ENCODE data around the gene COL1A1.

The COL1A1 gene

GRCh38 chr17:50213026-50214022 is 11.9 kb upstream of the COL1A1 start:
- DNase-seq (ENCODE audit: low read depth) = peak; percentile 48

DNA sequence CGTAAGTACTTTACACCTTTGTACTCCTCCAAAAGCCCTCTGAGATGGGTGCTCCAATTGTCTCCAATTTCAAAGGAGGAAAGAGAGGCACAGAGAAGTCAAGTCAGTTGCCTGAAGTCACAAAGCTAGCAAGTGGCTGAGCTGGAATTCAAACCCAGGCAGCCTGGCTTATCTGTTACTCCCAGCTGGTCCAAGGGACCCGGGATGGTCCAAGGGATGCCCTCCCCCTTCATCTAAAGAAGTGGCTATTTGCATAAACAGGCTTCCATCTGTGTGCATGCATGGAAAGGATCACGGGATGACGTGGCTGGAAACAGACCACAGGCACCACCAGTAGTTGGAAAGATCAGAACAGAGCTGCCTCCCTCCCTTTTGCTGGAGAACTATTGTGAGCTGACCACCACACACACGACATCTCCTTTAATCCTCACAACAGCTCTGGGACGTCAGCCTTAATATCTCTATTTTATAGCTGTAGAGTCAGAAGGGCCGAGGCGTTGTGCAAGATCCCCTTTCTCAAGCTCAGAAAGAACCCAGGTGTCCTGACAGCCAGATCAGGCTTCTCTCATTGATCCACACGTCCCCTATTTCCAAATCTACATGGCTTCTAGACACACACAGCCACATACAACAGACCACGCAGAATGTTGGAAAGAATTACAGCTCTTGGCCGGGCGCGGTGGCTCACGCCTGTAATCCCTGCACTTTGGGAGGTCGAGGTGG is 10.9 kb upstream of the COL1A1 start:
- DNase-seq (ENCODE audit: low read depth) = peak; percentile 17

DNA sequence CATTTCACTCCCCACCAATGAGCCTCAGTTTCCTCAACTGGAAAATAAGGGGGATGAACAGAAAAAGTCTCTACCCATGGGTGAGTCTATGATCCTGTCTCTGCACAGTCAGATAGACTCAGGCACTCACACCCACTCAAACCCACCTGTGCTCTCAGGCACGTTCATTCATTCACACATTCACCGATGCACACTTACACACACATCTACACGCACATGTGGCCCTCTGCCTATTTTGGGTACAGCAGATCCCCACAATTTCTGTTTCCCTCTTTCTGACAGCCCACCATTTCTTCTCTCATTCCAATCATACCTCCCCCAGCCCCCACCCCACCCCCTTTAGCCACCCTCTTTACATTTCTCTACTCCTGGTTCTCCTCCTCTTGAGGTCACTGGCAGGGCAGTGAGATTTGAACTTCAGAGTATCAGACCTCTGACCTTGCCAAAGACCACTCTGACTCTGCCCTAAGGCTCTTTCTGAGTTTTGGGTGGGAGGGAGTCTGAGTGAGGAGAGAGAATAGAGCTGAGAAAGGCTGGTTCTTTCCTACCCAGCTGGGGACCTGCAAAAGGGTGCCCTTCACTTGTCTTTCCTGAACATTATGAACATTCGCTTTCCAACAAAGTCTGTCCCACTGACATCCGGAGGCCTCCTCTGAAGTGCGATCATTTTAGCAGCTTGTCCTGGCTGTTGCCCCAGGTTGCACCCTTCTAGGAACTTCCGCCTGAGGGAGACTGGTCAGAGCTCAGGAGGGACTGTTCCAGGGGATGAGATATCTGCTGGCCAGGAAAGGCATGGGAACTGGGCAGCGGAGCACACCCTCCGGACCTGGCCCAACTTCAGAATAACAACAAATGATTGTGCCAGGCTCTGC is 10.1 kb upstream of the COL1A1 start:
- peak; percentile 45 for DNase-seq (ENCODE audit: low read depth)

DNA sequence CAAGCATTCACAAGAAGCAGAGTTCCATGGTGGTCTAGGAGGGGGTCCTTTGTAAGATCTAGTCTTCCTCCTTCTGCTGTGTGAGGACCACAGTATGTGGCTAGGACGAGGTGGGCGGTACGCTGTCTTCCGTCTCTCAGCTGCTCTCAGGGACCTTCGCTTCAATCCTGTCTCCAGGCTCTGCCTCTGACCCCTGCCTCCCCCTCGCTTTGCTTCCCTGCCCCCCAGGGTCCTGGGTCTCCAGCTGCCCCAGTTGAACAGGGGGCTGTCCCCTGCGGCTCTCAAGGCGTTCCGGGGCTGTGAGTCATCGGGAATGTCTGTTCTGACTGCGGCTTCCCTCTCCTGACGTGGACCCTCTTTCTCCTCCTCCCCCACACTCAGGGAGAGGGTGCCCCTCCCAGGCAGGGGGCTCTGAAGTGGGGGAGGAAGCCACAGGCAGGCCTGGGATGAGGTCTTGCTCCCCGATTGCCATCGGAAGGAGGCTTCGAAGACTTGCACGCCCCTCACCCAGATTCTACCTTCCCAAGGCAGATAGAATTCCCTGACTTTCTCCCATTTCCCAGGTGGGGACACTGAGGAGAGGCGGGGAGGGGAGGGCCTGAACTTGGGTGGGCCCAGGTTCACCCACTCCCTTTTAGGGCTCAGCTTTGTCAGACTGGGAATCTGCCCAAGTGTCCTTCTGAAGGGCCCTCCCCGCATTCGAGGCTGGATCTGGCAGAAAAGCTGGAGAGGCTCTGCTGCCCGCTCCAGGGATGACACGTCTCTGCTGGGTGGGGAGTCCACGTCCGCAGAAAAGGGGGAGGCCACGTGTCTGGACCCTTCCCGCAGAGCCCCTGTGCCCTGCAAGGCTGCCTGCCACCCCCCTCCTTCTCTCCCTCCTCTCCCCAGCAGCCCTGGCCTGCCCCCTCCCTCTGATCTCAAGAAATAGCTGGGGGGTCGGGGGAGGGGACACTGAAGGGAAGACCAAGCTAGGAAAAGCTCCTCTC is 9.1 kb upstream of the COL1A1 start:
- peak; percentile 98 for DNase-seq (ENCODE audit: low read depth)

DNA sequence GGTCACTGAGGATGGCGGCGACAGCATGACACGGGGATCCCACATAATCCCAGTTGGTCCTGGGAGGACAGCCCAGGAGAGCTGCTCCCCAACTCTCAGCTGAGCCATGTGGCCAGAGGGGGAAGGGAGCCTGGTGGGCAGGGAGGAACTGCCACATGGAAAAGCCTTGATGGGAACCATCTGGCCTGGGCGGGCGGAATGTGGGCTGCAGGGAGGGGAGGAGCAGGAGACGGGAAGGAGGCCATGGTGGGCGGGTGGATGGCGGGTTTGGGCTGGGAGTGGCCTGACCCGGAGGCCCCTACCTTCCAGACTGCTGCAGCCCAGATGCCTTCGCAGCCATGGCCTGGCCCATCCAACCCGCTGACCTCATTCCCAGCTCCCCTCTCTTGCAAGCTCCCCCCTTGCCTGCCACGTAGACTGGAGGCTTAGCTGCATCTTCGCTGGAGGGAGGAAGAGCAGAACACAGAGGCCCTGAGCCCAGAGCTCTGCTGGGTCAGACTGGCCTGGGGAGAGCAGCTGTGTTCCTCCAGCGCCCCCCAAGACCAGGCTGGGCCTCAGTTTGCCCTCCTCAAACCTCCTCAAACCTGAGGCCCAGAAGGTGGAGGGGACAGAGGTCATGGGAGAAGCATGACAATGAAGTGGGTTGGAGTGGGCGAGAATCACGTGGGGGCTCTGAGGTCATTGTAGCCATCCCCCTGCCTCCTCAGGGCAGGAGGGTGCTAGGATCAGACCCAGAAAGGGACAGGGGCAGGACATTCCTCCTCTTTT is 8.2 kb upstream of the COL1A1 start:
- DNase-seq (ENCODE audit: low read depth) = peak; percentile 100

GRCh38 chr17:50209133-50209471 is 7.7 kb upstream of the COL1A1 start:
- DNase-seq (ENCODE audit: low read depth) = no peak

DNA sequence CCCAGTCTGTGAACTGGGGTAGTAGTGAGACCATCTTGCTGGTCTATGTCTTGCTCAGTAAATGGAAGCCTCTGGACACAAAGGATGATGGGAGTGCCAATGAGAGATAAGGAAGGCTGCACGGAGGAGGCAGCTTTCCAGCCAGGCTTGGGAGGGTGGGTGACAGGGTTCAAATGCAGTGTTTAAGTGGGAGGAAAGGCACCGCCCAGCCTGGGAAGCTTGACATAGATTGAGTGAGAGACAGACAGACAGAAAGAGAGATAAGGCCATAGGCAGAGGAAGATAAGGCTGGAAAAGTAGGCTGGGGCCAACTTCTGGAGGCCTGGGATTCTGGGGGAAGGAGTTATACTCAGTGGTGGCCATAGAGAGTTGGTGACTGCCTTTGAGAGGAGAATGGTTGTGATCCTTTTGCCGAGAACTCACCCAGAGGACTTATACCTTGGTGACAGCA is 7.2 kb upstream of the COL1A1 start:
- no peak for DNase-seq (ENCODE audit: low read depth)

- no peak for DNase-seq (ENCODE audit: low read depth)
These were observed 6.5 kb upstream of the COL1A1 start for GRCh38 chr17:50207792-50208567.

- no peak for DNase-seq (ENCODE audit: low read depth)
These were observed 5.9 kb upstream of the COL1A1 start for GRCh38 chr17:50207315-50207714.

DNA sequence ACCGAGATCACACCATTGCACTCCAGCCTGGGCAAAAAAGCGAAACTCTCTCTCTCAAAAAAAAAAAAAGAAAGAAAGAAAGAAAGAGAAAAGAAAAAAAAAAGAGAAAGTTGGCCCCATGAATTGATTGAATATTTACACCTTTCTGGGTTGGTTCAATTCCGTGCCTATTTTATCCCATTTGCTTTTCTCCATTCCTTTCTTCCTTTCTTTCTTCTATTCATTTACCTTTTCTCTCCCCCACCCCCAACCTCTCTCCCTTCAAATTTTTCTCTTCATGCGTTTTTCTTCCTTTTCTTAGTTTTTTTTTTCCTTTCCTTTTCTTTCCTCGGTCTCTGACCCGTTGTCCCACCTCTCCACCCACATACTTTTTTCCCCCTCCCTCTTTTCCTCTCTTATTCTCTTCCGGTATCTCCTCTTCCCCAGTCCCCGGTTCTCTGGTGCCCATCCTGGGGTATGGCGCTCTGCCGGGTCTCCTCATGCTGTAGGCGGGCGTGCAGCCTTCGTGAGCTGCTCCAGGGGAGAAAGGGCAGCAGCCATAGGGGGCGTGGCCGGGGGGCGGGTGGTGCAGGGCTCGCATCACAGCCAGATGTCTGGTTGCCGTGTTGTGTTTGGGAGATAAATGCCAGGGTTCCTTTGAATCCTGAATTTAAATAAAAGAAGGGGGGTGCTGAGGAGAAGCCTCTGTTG is 5.3 kb upstream of the COL1A1 start:
- peak; percentile 65 for DNase-seq (ENCODE audit: low read depth)

DNA sequence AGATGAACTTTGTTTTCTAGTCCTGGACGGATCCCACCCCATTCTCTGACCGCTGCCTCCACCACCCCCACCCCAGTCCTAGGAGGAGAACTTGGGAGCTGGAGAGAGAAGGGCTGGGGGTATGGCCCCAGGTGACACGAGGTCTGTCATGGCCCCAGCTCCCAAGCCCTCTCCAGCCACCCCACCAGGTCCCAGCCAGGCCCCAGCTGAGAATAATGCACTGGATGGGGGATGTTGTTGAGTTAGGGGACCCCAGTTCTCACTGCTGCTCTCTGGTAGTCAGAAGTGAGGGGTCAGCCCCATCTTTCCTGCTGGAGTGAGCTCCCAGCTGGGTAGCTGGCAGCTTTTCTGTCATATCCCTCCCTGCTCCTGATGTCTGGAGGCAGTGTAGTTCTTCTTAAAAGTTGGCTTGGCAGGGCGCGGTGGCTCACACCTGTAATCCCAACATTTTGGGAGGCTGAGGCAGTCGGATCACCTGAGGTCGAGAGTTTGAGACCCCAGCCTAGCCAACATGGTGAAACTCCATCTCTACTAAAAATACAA is 4.6 kb upstream of the COL1A1 start:
- no peak for DNase-seq (ENCODE audit: low read depth)

GRCh38 chr17:50205111-50205962 is 3.9 kb upstream of the COL1A1 start:
- peak; percentile 45 for DNase-seq (ENCODE audit: low read depth)

DNA sequence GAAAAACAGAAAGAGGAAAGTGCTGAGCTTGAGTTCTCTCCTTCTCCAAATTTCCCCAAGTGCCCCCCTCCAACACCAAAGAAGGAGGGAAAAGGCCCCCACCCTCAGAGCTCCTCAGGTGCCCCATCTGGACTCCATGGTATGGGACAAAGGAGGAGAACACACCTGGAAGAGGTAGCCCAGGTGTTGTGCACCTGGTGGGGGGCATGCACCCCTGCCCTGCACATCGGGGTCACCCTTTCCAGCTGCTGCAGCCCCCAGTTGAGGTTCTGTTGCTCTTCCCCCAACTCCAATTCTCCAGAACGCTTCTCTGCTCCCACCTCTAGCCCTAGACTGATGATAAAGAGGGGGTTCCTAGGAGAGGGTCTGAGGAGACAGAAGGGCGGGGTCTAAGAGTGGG is 3.0 kb upstream of the COL1A1 start:
- DNase-seq (ENCODE audit: low read depth) = no peak

GRCh38 chr17:50203604-50204345 is 2.3 kb upstream of the COL1A1 start:
- DNase-seq (ENCODE audit: low read depth) = peak; percentile 83

- DNase-seq (ENCODE audit: low read depth) = peak; percentile 36
These were observed 1.7 kb upstream of the COL1A1 start for GRCh38 chr17:50203086-50203485.

- DNase-seq (ENCODE audit: low read depth) = peak; percentile 87
These were observed 765 bp downstream of the COL1A1 start for GRCh38 chr17:50200457-50201275.
